Dermis microvascular lymphatic vessel endothelial cell (primary cell): ENCODE data around the gene CHRNB4. TPM values are rescaled to one million over a fixed set of nuclear protein-coding genes. Genes with fewer than 3 reads are reported as not detected.
A peak's percentile ranks its signal among the peaks of the same experiment; 100 is the strongest.

ENCODE experiments used
- DNase-seq, 2 donors: peaks; one replicate each; pipeline versions ENCODE4 v3.0.0 to v3.0.0-alpha.2; 2010; ENCODE audit warnings: low read depth in 2 of 2
- total RNA-seq: library from RNA; depleted of rRNA; stranded (reverse); fragments of >200 nt; gene quantifications from 2 replicates; pipeline ENCODE4 v1.2.1, GENCODE V29; 2014

The CHRNB4 gene
- total RNA-seq, 1 donor from 2014 or later: not detected

DNA sequence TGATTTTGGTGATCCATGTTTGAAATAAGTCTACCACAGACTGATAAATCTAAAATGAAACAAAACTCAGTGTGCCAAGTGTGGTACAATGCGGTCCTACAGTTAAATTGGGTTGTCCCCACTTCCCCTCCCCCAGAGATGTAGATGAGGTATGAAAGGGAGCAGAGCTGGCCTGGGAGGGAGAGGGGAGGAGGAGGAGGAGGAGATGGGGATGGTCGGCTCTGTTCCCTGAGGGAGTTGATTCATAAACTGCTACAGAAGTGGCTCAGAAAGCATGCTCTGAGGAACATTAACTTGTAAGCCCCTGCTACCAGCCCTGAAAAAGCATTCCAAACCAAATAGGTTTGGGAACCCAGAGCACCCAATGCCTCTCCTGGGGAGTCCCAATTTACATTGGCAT lies 28.0 kb upstream of the CHRNB4 start:
- no peak for DNase-seq

DNA sequence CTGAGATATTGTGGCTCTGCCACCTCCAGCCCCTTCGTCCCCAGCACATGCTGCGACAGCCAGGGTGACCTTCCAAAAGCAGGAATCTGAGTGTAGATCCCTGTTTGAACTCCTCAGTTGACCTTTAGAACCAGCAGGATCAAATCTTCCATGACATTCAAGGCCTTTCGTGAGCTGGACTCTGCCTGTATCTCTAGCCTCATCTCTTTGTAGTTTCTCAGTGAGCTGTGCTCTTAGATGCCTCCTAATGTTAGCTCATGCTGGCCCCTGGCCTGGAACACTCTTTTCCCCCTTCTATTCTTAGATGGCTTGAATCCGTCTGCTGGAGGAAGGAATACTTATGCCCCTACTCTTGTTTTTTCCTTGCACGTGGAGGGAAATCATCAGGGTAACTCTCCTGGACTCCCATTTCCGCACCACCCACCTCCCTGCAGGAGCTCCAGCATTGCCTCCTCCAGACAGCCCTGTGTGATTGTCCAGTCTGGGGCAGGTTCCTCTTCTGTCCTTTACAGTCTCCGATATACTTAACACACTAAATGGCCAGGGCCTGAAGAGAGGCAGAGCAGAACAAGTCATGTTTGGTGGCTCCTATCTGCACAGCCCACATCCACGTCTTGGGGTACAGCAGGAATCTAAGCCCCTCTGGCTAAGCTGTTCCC lies 26.7 kb upstream of the CHRNB4 start:
- no peak for DNase-seq

DNA sequence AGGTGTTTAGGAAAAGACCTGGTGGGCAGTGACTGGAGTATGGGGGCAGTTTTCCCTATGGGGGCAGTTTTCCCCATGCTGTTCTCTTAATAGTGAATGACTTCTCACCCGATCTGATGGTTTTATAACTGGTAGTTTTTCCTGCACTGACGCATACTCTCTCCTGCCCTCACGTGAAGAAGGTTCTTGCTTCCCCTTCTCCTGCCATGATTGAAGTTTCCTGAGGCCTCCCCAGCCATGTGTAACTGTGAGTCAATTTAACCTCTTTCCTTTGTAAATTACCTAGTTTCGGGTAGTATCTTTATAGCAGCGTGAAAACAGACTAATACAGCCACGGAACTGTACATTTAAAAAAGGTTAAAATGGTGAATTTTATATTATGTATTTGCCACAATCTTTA lies 25.0 kb upstream of the CHRNB4 start:
- DNase-seq: no peak

DNA sequence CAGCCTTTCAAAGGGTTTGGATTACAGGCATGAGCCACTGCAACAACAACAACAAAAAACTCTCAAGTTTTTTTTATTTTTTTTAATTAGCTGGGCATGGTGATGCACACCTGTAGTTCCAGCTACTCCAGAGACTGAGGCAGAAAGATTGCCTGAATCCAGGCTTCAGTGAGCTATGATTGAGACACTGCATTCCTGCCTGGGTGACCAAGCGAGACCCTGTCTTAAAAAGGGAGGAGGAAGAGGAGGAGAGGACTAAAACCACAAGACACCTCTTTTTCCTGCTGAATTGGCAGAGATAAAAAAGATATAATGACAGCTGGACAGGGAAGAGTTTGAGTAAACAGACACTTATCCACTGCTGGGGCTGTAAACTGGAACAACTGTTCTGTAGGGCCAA lies 22.7 kb upstream of the CHRNB4 start:
- no peak for DNase-seq

DNA sequence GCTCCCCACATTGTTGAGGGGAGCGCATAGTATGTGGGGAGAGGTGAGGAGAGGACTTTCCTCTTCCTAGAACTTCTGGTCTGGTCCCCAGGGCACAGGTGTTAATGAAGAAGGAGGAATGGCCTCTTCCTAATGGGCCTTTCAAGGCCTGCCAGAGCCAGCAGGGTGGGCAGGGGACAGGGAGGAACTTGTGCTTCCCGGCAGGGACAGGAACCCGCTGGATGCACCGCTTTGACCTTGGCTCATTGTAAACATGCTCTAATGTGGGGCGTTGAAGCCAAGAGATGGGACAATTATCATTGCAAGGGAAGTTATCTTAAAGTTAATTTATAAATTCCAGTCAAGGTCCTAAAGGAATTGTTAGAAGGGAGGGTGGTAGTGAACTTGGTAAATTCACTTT lies 21.0 kb upstream of the CHRNB4 start:
- DNase-seq: no peak

DNA sequence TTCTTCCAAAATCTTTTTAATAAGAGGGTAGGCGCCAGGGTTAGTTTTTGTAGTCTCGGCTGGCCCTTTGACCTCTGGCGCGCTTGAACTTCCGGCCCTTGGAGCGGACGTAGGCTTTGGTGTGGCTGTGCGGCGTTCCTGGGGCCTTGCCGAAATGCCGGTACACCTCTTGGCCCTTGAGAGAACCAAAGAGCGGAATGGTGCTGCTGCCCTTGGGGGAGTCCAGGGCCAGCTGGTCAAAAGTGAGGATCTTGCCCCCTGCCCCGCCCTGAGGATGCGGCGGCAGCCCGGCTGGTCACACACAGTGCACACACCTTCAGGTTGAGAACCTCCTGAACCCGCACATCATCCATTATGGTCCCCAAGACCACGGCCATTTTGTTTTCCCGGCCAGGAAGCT lies 20.0 kb upstream of the CHRNB4 start:
- no peak for DNase-seq

DNA sequence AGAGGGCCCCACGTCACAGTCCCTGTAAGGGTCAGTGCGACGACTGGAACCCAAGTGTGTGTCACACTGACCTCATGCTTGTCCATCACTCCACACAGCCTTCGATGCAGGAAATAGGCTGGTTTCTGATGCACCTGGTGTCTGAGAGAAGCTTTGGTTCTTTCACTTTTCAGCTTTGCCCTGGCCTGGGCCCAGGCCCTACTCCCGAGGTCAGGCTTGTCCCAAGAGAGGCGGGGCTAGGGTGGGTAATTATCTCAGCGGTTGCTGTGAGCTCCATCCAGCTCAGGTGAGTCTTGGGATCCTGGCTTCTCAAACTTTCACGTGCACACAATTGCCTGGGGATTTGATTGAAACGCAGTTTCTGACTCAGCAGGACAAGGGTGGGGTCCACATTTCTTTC lies 19.6 kb upstream of the CHRNB4 start:
- no peak for DNase-seq

DNA sequence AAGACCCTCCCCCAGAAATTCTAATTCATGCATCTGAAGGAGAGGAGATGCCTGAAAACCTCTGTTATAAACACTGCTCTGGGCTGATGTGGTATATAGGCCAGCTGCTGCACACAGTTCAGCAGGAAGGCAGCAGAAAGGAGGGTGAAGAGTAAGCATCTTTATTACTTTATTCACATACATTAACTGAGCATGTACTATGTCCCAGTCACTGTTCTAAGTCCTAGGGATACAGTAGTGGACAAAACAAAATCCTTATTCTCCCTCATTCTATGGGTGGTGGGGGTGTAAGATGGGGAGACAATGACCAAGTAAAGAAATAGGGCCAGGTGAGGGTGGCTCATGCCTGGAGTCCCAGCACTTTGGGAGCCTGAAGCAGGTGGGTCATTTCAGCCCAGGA lies 17.8 kb upstream of the CHRNB4 start:
- DNase-seq: no peak

DNA sequence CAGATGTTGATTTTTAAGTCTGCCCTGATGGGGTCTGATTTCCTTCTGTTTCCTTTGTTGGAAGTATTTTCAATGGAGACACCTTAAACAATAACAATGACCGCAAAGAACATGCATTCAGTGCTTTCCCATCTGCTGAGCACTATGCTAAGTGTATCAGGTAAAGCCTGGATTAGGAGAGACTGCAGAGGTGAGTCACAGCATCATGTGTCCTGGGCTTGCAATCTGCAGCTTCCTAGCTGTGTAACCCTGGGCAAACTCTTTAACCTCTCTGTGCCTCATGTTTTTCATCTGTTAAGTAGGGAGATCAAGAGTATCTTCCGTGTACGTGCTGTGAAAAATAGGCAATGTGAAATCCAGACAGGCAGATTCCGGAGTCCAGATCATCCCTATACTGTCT lies 13.3 kb upstream of the CHRNB4 start:
- no peak for DNase-seq

DNA sequence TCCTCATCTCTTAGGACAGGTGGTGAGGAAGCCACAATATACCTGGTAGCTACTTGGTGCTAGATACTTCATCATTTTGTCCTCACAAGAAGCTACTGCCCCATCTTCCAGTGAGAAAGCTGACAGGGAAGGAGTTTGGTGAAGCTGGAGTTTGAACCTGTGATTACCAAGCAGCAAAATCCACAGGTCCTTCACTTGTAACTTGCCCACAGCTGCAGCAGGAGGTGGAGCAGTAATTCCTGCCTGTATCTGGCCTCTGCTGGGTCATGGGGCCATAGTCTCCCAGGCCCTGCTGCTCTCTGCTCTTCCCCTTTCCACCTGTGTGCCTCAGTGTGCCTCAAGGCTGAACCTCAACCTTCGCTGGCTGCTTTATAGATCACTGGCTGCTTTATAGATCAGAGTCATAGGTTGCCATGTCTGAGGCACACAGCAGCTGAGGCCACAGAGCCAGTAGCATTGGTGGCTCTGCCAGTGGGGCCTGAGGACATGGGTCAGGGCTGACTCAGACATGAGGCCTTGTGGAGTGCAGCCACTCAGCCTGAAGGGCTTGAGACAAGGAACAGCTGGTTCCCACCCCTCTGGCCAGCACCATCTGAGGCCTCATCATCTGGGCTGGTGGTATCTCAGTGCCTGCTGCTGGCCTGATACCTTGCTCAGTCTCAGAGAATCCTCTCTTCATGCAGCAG lies 11.1 kb upstream of the CHRNB4 start:
- DNase-seq: no peak

DNA sequence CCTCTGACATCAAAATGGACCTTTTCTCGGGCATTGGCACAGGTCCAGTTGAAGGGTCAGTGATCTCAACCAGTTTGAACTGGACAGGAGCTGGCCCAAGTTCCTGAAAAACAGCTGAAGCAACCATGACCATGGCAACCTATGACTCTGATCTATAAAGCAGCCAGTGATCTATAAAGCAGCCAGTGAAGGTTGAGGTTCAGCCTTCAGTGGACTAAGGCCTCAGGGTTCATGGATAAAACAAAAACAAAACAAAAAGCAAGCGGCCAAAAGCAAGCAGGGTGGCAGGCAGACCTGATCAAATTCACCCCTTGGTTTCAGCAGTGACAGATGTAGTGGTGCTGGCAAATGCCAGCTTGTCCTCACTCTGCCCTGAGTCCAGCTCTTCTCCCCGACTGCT lies 10.0 kb upstream of the CHRNB4 start:
- no peak for DNase-seq

DNA sequence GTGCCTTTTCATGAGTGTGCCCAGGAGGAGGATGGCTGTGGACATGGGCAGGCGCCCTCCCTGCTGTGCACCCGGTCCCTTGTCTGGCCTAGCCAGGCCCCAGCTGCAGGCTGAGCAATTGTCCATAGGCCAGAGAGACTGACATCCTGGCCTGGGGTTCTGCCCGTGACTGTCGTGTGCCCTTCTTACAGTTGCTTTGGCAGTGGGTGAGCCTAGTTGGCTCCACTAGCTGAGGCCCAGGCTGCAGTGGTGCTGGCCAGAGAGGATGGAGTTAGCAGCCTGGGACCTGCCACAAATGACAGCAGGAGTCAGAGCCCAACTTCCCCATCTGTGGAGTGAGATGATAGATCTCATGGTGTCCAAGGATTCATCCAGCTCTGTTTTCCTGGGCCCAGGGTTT lies 9.0 kb upstream of the CHRNB4 start:
- no peak for DNase-seq

DNA sequence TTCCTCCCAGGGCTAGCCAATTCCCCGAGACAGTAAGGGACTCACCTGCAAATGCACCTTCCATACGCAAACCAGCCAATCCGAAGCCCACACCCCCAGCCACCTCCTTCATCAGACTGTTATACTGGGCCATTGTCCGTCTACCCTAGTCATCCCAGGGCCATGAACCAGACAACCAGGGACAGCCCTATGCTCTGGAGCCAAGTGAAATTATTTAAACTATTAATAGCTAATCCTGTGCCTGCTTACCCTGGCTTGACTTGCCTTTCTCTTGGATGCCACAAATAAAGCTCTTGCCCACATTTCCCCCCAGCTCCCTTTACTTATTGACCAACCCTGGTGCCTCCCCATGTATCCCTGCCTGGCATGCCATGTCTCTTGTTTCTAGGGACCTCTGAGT lies 4.0 kb upstream of the CHRNB4 start:
- DNase-seq: no peak

DNA sequence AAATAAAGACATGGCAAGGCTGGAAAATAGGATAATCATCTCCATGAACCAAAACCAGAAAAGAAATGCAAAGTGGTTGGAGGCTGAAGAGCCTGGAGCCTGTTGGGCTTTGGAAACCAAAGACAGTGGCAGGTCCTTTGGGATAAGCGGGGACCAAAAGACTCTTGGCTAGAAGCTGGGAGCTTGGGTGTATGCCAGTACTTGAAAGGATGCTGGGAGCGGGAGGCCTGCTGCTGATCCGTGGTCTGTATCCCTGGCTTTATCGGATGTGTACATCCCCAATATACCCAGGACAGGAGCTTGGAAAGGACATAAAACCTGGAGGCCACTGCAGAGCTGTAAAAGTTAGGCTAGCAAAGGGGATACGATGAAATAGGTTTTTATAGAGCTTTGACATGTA lies 1.3 kb upstream of the CHRNB4 start:
- DNase-seq: no peak

DNA sequence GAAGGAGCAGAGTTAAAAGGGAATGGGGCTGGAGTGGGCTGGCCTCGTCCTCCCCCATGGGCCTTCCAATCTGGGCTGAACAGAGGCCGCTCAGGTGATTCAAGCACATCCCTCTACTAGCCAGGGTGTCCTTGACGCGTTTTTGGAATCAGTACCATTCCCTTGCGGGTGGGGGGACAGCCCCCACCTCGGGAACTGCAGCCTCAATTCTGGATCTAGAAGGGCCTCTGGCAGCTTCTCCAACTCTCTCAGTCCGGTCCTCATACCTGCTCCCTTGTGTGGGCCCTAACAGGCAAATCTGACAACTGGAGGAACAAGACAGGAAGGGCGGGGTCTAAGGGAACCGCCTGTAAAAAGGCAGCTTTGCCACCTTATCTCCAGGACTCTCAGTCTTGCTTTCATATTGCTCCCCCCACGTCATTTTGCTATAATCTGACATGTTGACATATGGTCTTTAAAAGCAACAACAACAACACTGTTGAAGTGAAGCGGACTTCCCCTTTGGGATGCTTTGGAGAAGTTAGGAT lies 802 bp upstream of the CHRNB4 start:
- DNase-seq: no peak

DNA sequence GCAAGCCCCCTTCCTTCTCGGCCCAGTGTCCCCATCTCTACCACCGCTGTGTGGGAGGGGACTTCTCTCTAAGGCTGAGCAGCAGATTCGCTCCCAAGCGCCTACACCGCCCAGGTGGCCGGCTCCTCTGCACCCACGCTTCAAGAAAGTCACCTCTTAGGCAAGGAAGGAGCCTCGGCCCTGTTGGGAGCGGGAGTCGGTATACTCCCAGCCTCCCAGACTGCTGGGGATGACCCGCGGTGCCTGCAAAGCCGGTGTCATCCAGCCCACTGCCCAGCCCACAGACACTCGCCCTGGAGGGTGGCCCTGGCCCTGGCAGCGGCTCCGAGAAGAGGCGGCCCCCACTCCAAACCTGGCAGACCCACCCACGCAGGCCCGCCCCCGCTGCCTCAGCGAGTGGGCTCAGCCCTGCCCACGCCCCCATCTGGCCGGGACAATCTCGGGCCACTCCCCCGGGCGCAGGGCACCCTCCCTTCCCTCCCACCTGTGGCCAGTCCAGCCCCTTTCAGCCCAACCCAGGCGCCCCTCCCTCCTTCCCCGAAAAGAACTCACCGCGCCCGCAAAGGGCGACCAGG lies 396 bp downstream of the CHRNB4 start:
- DNase-seq: no peak

DNA sequence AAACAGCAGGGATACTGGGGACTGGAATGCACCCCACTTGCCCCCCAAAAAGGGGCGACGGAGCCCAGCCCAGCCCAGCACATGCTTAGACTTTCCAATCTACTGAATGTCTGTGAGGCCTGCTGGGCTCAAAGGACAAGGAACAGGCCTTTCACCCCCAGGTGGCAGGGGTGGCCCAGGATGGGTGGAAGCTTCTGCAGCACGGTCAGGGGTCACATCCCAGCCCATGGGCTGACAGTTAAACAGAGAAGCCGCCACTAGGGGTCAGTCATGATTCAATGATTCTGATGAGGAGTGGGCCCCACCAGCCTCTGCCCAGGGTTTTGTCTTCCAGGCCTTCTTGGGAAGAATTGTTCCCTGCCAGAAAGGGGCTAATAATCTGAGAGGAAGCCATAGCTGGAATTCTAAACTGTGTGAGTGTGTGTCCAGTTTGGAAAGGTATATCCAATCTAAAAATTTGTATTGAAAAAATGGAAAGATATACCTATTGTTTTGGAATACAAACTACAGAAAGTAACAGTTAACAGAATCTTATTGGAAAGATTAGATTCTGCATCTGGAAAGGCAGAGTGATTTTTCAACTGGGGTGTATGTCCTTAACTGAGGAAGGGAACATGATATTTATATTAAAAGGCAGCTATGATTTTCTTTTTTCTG lies 2.2 kb downstream of the CHRNB4 start:
- peak; percentile 24 to 58 for DNase-seq

DNA sequence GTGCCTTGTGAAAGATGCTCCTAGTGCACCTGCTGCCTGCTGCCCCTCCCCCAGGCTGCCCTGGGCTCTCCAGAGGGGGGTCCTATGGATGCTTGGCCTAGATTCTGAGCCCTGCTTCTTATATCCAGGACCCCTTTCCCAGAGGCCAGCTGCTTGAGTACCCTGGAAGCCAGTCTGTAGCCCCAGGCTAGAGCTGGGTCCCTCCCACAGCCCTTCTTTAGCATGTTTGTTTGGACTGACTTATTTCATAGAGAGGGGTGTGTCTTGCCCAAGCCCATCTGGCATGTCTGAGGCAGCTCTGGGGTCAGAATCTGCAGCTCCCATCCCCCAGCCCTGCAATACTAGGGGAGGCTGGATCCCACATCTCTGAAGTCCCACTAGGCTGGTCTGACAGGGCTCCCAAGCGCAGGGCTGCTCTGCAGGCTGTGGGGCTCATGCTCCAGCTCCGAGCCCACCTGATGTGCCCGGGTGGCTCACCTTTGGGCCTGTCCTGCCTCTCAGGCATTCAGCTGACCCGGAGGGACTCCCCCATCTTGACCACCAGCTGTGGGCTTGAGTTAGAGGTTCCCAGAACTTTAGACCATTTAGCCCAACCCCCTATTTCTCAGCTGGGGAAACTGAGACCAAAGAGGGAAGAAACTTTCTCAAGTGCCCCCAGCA lies 3.1 kb downstream of the CHRNB4 start:
- no peak for DNase-seq

DNA sequence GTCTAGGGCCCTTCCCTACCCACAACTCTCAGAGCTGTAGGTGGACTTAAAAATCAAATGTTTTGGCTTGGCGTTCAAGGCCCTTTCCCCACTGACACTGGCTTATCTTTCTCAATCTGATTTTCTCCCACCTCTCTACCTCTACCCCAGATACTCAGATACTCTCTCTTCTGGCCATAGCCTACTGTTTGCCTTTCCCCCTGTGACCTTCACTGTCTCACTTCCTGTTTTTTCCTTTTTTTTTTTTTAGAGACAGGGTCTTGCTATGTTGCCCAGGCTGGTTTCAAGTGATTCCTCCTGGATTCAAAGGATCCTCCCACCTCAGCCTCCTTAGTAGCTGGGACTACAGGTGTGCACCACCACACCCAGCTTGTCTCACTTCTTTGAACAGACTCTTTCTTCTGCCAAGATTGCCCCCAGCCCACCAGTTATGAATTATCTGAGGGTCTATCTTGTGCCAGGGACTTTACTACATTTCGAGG lies 4.6 kb downstream of the CHRNB4 start:
- DNase-seq: no peak

DNA sequence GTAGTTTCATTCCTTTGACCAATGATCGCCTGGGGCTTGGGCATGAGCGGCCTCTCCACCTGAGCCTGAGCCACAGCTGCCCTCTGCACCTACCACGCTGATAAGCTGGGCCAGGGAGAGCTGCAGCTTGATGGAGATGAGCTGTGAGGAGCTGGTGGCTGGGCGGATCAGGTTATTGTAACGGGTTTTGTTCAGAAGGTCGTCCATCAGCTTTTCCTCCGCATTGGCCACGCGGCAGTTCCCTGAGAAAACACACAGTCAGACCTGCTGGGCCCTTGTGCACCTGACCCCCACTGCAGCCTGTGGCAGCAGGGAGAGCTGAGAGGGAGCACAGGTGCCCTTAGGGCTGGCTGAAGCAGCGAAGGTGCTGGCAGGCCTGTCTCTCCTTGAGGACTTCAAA lies 5.7 kb downstream of the CHRNB4 start:
- DNase-seq: no peak

DNA sequence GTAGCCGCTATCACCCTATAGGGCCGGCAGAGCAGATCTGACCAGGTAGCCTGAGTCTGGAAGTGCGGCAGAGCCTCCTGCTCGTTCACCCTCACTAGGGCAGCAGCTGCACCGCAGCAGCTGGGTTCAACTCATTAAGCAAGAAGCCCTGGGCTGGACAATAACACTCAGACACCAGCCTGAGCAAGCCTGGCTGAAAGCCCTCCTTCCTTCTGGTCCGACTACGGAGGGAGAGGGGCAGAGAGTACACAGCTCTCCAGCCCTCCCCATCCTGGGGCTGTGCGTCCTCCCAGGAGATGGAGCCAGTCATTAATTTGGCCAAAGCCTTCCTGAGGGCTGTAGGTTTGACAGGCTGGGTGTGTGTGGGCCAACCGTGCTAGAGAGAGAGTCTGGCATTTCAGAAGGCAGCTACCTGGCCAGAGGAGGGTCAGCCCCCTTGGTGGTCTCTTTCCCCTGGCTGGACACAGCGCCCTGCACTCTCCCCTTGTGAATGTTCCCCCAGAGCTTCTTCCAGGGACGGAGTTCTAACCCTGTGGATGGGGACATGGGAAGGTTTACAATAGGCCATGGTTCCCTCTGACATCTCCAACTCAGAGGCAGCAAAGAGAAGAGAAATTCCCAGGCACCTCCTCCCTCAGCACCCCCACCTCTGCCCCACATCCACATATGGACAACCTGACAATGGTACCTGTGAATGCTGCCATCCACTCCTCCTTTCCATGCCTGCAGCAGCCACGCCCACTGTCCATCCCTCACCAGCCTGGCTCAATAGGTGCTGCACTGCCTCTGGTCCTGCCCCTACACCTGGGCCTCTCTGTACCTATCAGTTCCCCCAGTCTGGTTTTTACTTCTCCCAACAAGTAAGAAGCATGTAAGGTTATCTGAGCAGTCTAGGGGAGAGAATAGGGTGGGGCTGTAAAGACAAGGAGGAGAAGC lies 6.5 kb downstream of the CHRNB4 start:
- no peak for DNase-seq
